ENCODE measurements around the gene PARP14. TPM values are rescaled to one million over a fixed set of nuclear protein-coding genes. Genes with fewer than 3 reads are reported as not detected.

Gene PARP14
- total RNA-seq, 1 experiment from 2014 or later: 15.5 TPM

DNA sequence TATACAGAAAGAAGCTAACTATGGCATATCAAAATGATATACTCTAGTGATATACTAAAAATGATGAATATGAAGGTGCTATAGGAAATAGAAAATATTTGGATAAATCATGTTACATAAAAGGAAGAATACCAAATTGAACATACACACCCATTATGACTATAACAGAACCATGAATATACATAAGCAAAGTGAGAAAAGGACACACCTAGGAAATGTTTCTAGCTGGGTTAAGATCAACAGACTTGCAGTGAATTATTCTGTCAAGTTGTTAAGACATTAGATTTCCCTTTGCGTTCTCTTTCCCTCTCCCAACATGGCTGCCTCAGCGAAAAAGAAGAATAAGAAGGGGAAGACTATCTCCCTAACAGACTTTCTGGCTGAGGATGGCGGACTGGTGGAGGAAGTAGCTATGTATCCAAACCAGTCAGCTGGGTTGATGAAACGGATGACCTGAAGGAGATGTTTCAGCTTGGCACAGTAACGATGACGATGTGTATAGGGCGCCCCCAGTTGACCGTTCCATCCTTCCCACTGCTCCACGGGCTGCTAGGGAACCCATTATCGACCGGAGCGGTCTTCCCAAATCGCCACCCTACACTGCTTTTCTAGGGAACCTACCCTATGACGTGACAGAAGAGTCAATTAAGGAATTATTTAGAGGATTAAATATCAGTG is 20.2 kb upstream of the PARP14 start:
- intact Hi-C loops (cut with micrococcal nuclease): no loop called here
- POLR2A ChIA-PET: interaction anchor here (1.0 kb wide), 1 partner anchor 14 kb away, joined by 4 read pairs; no protein-coding TSS in a partner anchor
- BruUV-seq (replicated peaks): no TSS peak
- TF ChIP-seq, protein P1, sequence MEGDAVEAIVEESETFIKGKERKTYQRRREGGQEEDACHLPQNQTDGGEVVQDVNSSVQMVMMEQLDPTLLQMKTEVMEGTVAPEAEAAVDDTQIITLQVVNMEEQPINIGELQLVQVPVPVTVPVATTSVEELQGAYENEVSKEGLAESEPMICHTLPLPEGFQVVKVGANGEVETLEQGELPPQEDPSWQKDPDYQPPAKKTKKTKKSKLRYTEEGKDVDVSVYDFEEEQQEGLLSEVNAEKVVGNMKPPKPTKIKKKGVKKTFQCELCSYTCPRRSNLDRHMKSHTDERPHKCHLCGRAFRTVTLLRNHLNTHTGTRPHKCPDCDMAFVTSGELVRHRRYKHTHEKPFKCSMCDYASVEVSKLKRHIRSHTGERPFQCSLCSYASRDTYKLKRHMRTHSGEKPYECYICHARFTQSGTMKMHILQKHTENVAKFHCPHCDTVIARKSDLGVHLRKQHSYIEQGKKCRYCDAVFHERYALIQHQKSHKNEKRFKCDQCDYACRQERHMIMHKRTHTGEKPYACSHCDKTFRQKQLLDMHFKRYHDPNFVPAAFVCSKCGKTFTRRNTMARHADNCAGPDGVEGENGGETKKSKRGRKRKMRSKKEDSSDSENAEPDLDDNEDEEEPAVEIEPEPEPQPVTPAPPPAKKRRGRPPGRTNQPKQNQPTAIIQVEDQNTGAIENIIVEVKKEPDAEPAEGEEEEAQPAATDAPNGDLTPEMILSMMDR (IDR thresholded peaks at IDR 0.05; ENCODE audit: unreplicated experiment): no peak
- DNase-seq (ENCODE audit: unreplicated experiment): no peak
- H3K27ac Mint-ChIP-seq (ENCODE audit: low read depth, unreplicated experiment): no peak overlapping the region
- H3K4me1 Mint-ChIP-seq (ENCODE audit: insufficient read depth, unreplicated experiment): peaks cover 10% of the 10 kb centered on the region
- CTCF ChIA-PET: interaction anchor here (1.1 kb wide), 1 partner anchor 9 kb away, joined by 3 read pairs; no protein-coding TSS in a partner anchor
- H3K27me3 Mint-ChIP-seq (ENCODE audit: insufficient read depth, unreplicated experiment): no peaks in the 10 kb centered on the region
- H3K4me3 Mint-ChIP-seq (ENCODE audit: unreplicated experiment): no peak overlapping the region
- H3K36me3 Mint-ChIP-seq (ENCODE audit: insufficient read depth, unreplicated experiment): no peaks in the 10 kb centered on the region
- H3K9me3 Mint-ChIP-seq (ENCODE audit: unreplicated experiment): no peaks in the 10 kb centered on the region

DNA sequence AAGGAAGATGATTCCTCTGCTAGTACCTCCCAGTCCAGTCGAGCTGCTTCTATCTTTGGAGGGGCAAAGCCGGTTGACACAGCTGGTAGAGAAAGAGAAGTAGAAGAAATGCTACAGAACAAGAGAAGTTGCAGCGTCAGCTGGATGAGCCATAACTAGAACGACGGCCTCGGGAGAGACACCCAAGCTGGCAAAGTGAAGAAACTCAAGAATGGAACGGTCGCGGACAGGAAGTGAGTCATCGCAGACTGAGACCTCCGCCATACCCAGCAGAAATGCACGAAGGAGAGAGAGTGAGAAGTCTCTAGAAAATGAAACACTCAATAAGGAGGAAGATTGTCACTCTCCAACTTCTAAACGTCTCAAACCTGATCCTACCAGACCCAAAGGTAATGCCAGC is 19.0 kb upstream of the PARP14 start:
- intact Hi-C loops (cut with micrococcal nuclease): no loop called here
- CTCF ChIA-PET: interaction anchor here (0.7 to 1.1 kb wide), 3 partner anchors 9 to 97 kb away, joined by 3 to 5 read pairs (median 3); partner anchors contain the start of genes DTX3L and PARP9
- no peaks in the 10 kb centered on the region for H3K36me3 Mint-ChIP-seq (ENCODE audit: insufficient read depth, unreplicated experiment)
- no TSS peak for BruUV-seq (replicated peaks)
- H3K9me3 Mint-ChIP-seq (ENCODE audit: unreplicated experiment): no peaks in the 10 kb centered on the region
- peaks cover 10% of the 10 kb centered on the region for H3K4me1 Mint-ChIP-seq (ENCODE audit: insufficient read depth, unreplicated experiment)
- H3K27ac Mint-ChIP-seq (ENCODE audit: low read depth, unreplicated experiment): no peak overlapping the region
- POLR2A ChIA-PET: no interaction called here
- TF ChIP-seq, protein P1 (IDR thresholded peaks at IDR 0.05; ENCODE audit: unreplicated experiment): no peak
- H3K27me3 Mint-ChIP-seq (ENCODE audit: insufficient read depth, unreplicated experiment): no peaks in the 10 kb centered on the region
- H3K4me3 Mint-ChIP-seq (ENCODE audit: unreplicated experiment): no peak overlapping the region
- peak; percentile 56 for DNase-seq (ENCODE audit: unreplicated experiment)

DNA sequence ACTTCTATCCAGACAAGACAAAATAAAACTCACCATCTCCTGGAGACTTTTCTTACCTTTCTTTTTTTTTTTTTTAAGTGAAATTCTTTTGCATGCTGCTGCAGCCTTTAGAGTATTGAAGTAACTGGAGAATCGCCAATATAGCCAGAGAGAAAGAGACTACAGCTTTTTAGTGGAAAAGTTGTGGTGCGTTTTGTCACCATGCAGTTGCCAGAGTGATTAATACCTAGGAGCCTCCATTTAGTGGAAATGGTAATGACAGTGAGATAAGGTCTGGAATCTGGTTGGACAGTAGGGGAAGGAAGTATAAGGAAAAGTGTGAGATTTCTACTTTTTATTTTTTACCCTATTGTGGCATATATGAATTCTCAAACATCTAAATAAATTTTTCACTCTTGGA is 18.1 kb upstream of the PARP14 start:
- CTCF ChIA-PET: interaction anchor here (1.0 kb wide), 1 partner anchor 98 kb away, joined by 5 read pairs; the partner anchor contains the start of genes DTX3L and PARP9
- DNase-seq (ENCODE audit: unreplicated experiment): no peak
- H3K4me3 Mint-ChIP-seq (ENCODE audit: unreplicated experiment): no peak overlapping the region
- no peaks in the 10 kb centered on the region for H3K9me3 Mint-ChIP-seq (ENCODE audit: unreplicated experiment)
- intact Hi-C loops (cut with micrococcal nuclease): no loop called here
- TF ChIP-seq, protein P1 (IDR thresholded peaks at IDR 0.05; ENCODE audit: unreplicated experiment): no peak
- no peak overlapping the region for H3K27ac Mint-ChIP-seq (ENCODE audit: low read depth, unreplicated experiment)
- H3K36me3 Mint-ChIP-seq (ENCODE audit: insufficient read depth, unreplicated experiment): no peaks in the 10 kb centered on the region
- BruUV-seq (replicated peaks): no TSS peak
- POLR2A ChIA-PET: no interaction called here
- H3K4me1 Mint-ChIP-seq (ENCODE audit: insufficient read depth, unreplicated experiment): peaks cover 10% of the 10 kb centered on the region
- H3K27me3 Mint-ChIP-seq (ENCODE audit: insufficient read depth, unreplicated experiment): no peaks in the 10 kb centered on the region

DNA sequence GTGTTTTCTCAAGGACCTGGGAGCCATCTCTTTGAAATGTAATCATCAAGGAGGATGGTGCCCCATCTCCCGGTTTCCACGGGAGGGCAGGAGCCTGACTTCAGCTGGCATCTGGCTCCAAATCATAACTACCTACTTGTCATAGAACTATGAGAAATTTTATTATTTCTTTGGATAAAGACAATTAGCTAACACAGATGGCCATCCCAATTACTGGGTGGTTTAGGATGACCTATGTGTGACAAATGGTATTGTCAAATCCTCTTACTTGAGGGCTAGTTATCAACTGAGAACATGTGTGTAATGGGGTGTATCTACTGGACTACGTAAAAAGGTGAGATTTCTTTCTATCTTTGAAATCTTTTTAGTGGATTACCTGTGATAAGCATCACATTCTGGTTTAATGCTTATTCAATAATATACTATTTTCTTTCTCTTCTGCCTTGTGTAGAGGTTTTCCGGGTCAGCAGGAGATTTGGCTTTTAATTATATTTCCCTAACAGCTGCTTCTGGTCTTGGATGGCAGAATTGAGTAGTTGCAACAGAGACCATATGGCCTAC is 15.3 kb upstream of the PARP14 start:
- no peaks in the 10 kb centered on the region for H3K27me3 Mint-ChIP-seq (ENCODE audit: insufficient read depth, unreplicated experiment)
- TF ChIP-seq, protein P1 (IDR thresholded peaks at IDR 0.05; ENCODE audit: unreplicated experiment): no peak
- ChIA-PET CTCF (interaction anchor here (2.6 kb wide), 1 partner anchor 14 kb away, joined by 8 read pairs; no protein-coding TSS in a partner anchor), POLR2A (no interaction called here)
- no peak overlapping the region for H3K4me3 Mint-ChIP-seq (ENCODE audit: unreplicated experiment)
- H3K9me3 Mint-ChIP-seq (ENCODE audit: unreplicated experiment): no peaks in the 10 kb centered on the region
- no peak overlapping the region for H3K27ac Mint-ChIP-seq (ENCODE audit: low read depth, unreplicated experiment)
- DNase-seq (ENCODE audit: unreplicated experiment): no peak
- H3K4me1 Mint-ChIP-seq (ENCODE audit: insufficient read depth, unreplicated experiment): peaks cover 10% of the 10 kb centered on the region
- no peaks in the 10 kb centered on the region for H3K36me3 Mint-ChIP-seq (ENCODE audit: insufficient read depth, unreplicated experiment)
- intact Hi-C loops (cut with micrococcal nuclease): no loop called here
- BruUV-seq (replicated peaks): no TSS peak

Data from MCF 10A (cell line).